DOHH2 (cell line): ENCODE measurements around the gene PLCD1.

ENCODE experiments used
- H3F3A ChIP-seq: fragments of 200-600 bp; sonication (generic), shearing (Covaris generic); 2 replicates; pipeline ENCODE4 v1.6.0; 2016; ENCODE audit warnings: antibody characterized with exemption, mild to moderate bottlenecking; ENCODE audit not compliant: control insufficient read depth, insufficient read depth
- H3K27ac ChIP-seq: fragments of 200-600 bp; sonication (generic); 2 replicates; pipeline ENCODE4 v1.5.1; 2014; ENCODE audit warnings: low read depth, mild to moderate bottlenecking, low read length, moderate library complexity
- H3K27me3 ChIP-seq: fragments of 200-600 bp; sonication (generic); 2 replicates; pipeline ENCODE4 v1.6.1; 2014; ENCODE audit warnings: mild to moderate bottlenecking, low read length, mixed read lengths; ENCODE audit not compliant: control insufficient read depth
- H3K36me3 ChIP-seq: fragments of 200-600 bp; sonication (generic); 2 replicates; pipeline ENCODE4 v1.6.1; 2014; ENCODE audit warnings: mild to moderate bottlenecking, low read length, moderate library complexity, mixed read lengths; ENCODE audit not compliant: control insufficient read depth
- H3K4me1 ChIP-seq: fragments of 200-600 bp; sonication (generic); 2 replicates; pipeline ENCODE4 v1.6.1; 2014; ENCODE audit warnings: mild to moderate bottlenecking, low read length, mixed read lengths; ENCODE audit not compliant: control insufficient read depth
- H3K4me2 ChIP-seq: fragments of 200-600 bp; sonication (generic); 2 replicates; pipeline ENCODE4 v1.6.0; 2014; ENCODE audit warnings: mild to moderate bottlenecking, low read length, moderate library complexity
- H3K4me3 ChIP-seq: fragments of 200-600 bp; sonication (generic); 2 replicates; pipeline ENCODE4 v1.5.1; 2014; ENCODE audit warnings: mild to moderate bottlenecking, low read length, mixed read lengths
- H3K79me2 ChIP-seq: fragments of 200-600 bp; sonication (generic); 2 replicates; pipeline ENCODE4 v1.6.1; 2014; ENCODE audit warnings: mild to moderate bottlenecking, low read length, mixed read lengths; ENCODE audit not compliant: control insufficient read depth
- H3K9me2 ChIP-seq: fragments of 200-600 bp; sonication (generic); replicated peaks from 2 replicates; pipeline ENCODE4 v1.6.1; 2014; ENCODE audit warnings: mild to moderate bottlenecking, low read length, mixed read lengths; ENCODE audit not compliant: control insufficient read depth
- H3K9me3 ChIP-seq: fragments of 200-600 bp; sonication (generic); 2 replicates; pipeline ENCODE4 v1.6.1; 2014; ENCODE audit warnings: antibody characterized with exemption, low read length, mixed read lengths; ENCODE audit not compliant: control insufficient read depth, insufficient read depth
- H4K20me1 ChIP-seq: fragments of 200-600 bp; sonication (generic); 2 replicates; pipeline ENCODE4 v1.6.0; 2014; ENCODE audit warnings: low read depth, mild to moderate bottlenecking, antibody characterized with exemption, low read length, moderate library complexity; ENCODE audit not compliant: control insufficient read depth, insufficient read depth
- CTCF ChIP-seq: fragments of 200-600 bp; sonication (generic); IDR thresholded peaks from one replicate; pipeline ENCODE4 v1.5.1; 2014; ENCODE audit warnings: antibody characterized with exemption, mild to moderate bottlenecking, low read depth, low read length; ENCODE audit not compliant: poor library complexity, severe bottlenecking
- EZH2phosphoT487 ChIP-seq: fragments of 200-600 bp; sonication (generic); IDR thresholded peaks from 2 replicates; pipeline ENCODE4 v1.6.1; 2017; ENCODE audit warnings: borderline replicate concordance, mild to moderate bottlenecking, antibody characterized with exemption, low read length, moderate library complexity, mixed read lengths

Gene PLCD1

DNA sequence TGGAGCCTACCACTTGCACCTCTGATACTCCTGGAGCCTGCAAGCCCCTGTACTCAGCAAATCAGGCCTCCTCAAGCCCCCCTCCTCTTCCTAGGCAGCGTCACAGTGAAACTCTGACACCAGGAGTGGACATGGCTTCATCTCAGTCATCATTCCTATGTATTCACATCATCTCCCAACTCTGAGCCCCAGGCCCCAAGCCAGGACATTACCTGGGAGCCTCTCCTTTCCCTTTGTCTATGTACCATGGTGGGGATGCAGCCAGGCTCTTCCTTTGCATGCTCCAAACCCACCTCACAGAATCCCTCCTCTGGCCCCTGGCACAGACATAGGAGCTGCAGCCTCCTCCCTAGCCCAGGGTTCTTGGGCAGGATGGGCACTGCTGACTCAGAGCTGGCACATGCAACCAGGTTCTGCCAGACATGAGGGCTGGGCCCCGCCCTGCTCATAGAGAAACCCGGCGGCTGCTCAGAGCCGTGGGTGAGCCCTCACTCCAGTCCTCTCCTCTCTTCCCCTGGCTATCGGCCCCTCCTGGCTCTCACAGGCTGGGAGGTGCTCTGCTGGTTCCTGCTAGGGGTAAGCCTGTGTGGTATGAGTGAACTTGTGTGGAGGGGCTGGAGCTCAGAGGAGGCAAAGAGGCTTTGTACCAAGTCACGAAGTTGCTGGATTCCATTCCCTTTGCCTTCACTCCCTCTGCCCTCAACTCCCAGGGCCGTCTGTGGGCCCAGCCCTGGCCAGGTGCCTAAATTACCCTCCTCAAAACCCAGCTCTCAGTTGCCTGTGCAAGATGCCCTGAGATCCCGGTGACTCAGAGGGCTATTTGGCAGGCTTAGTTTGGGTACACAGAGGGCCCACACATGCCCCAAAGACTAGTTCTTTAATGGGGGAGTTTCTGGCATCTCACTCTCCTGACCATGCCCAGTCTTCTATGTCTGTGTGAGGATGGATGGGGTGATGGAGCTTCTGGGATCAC lies 1.9 kb upstream of the PLCD1 start:
- TF ChIP-seq CTCF, result no peak
- TF ChIP-seq EZH2phosphoT487, result no peak
- Histone ChIP-seq H3K79me2 (no peaks in the 10 kb centered on the region), H3K9me3 (no peaks in the 10 kb centered on the region), H3K4me3 (no peak overlapping the region), H3F3A (no peaks in the 10 kb centered on the region), H3K9me2 (no peaks in the 10 kb centered on the region), H3K27me3 (peaks cover 32% of the 10 kb centered on the region), H4K20me1 (no peaks in the 10 kb centered on the region), H3K4me1 (no peaks in the 10 kb centered on the region), H3K27ac (no peak overlapping the region), H3K4me2 (no peak overlapping the region), H3K36me3 (no peaks in the 10 kb centered on the region)

DNA sequence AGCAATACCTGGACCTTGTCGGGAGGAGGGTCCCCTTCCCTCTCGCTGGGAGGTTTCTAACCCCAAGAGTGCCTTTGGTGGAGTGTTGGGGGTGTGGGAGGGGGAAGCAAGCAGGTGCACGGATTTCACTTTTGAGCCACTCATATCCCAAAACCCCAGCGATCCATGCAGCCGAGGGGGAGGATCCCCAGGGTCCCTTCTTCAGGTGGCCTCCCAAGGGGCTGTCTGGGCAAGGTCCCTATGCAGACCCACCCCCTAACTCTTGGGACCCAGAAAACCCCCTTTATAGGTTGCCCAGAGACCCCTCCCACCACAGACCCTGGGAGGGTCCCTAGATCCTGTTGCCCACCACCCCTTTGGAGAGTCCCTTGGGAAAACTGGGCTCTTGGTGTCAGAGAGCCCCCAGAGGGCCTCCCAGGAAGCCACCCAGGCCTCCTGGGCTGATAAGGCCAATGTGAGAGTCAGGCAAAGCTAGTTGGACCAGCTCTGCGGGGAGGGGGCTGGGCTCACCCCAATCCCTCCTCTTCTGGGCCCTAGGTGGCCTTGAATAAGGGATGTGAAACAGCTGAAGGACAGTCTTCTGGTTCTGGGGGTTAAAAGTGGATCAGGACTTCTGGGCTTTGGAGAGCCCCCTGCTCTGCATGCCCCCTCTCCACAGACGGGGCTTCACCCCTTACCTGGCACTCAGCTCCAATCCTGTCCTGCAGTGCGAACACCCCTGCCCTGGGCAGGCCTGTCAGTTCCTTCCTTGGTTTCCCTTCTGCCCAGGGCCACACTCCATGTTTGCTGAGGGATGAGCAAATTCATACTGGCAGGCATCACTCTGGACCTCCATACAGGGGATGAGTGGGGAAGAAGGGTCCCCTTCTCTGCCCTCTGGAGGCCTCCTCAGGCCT lies 932 bp upstream of the PLCD1 start:
- TF ChIP-seq CTCF, result no peak
- TF ChIP-seq EZH2phosphoT487, result no peak; the same call in 1 of the 2 replicates
- Histone ChIP-seq H3K9me3 (no peaks in the 10 kb centered on the region), H3K4me3 (no peak overlapping the region), H4K20me1 (no peaks in the 10 kb centered on the region), H3K9me2 (no peaks in the 10 kb centered on the region), H3K79me2 (no peaks in the 10 kb centered on the region), H3K4me2 (no peak overlapping the region), H3K36me3 (no peaks in the 10 kb centered on the region), H3F3A (no peaks in the 10 kb centered on the region), H3K27me3 (peaks cover 32% of the 10 kb centered on the region), H3K27ac (no peak overlapping the region), H3K4me1 (peaks cover 5% of the 10 kb centered on the region)

DNA sequence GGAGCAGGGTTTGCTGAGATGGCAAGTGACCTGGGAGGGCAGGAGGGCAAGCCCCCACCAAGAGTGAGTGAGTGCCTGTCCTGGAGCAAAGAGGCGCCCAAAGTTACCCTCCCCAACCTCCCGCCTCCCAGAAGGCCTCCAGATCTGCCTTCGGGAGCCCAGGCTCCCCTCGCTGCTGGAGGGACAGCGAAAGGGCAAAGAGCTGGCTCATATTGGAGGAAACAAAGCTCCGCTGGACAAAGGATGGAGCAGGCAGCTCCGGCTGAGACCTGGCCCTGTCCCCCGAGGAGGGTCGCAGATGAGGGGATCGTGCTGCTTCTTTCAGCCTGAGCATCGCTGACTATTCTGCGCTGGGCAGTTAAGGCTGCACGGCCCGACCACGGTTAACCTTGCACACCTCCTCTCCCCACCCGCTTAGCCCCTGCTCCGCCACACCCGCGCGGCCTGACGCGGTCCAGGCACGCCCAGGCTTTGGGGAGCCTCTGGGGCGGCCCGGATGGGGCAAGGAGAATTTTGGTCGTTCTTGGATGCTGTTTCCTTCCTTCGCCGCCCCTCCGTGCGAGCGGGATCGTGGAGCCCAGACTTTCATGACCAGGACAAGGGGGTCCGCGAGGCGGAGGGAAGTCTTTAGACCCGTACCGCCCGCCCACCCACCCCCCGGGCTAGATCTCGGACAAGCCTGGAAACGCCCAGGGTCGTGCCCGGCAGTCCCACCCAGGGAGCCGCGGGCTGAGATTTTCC lies 651 bp downstream of the PLCD1 start:
- Histone ChIP-seq H4K20me1 (no peaks in the 10 kb centered on the region), H3K4me3 (no peak overlapping the region), H3K36me3 (no peaks in the 10 kb centered on the region), H3K4me1 (peaks cover 12% of the 10 kb centered on the region), H3K9me3 (no peaks in the 10 kb centered on the region), H3K4me2 (no peak overlapping the region), H3K27me3 (peaks cover 32% of the 10 kb centered on the region), H3K9me2 (no peaks in the 10 kb centered on the region), H3K27ac (no peak overlapping the region), H3K79me2 (no peaks in the 10 kb centered on the region), H3F3A (no peaks in the 10 kb centered on the region)
- TF ChIP-seq CTCF (no peak), EZH2phosphoT487 (no peak)
